Measurements from ENCODE around the gene AKTIP.

Gene AKTIP

GRCh38 chr16:53465606-53466280 is 37.3 kb downstream of the AKTIP start:
- no peak for TF ChIP-seq GATA2 (IDR thresholded peaks at IDR 0.05; ENCODE audit: low read depth, low read length)
- TF ChIP-seq GATA3 (IDR thresholded peaks at IDR 0.05; ENCODE audit: low read depth, low read length), result no peak

GRCh38 chr16:53458635-53459034 is 44.4 kb downstream of the AKTIP start:
- TF ChIP-seq GATA3 (IDR thresholded peaks at IDR 0.05; ENCODE audit: low read depth, low read length) (no peak), GATA2 (IDR thresholded peaks at IDR 0.05; ENCODE audit: low read depth, low read length) (no peak)

- TF ChIP-seq GATA2 (IDR thresholded peaks at IDR 0.05; ENCODE audit: low read depth, low read length) (no peak), GATA3 (IDR thresholded peaks at IDR 0.05; ENCODE audit: low read depth, low read length) (no peak)
Measured at GRCh38 chr16:53457670-53458069, 45.3 kb downstream of the AKTIP start.

- no peak for TF ChIP-seq GATA2 (IDR thresholded peaks at IDR 0.05; ENCODE audit: low read depth, low read length)
- no peak for TF ChIP-seq GATA3 (IDR thresholded peaks at IDR 0.05; ENCODE audit: low read depth, low read length)
Measured at GRCh38 chr16:53456625-53457024, 46.4 kb downstream of the AKTIP start.

- no peak for TF ChIP-seq GATA3 (IDR thresholded peaks at IDR 0.05; ENCODE audit: low read depth, low read length)
- TF ChIP-seq GATA2 (IDR thresholded peaks at IDR 0.05; ENCODE audit: low read depth, low read length), result no peak
Measured at GRCh38 chr16:53453928-53454327, 49.1 kb downstream of the AKTIP start.

GRCh38 chr16:53449816-53450517 is 53.0 kb downstream of the AKTIP start:
- TF ChIP-seq GATA3 (IDR thresholded peaks at IDR 0.05; ENCODE audit: low read depth, low read length), result no peak
- TF ChIP-seq GATA2 (IDR thresholded peaks at IDR 0.05; ENCODE audit: low read depth, low read length), result no peak

GRCh38 chr16:53446090-53446489 is 56.9 kb downstream of the AKTIP start:
- no peak for TF ChIP-seq GATA2 (IDR thresholded peaks at IDR 0.05; ENCODE audit: low read depth, low read length)

GRCh38 chr16:53445534-53445933 is 57.5 kb downstream of the AKTIP start:
- no peak for TF ChIP-seq GATA3 (IDR thresholded peaks at IDR 0.05; ENCODE audit: low read depth, low read length)
- TF ChIP-seq GATA2 (IDR thresholded peaks at IDR 0.05; ENCODE audit: low read depth, low read length), result no peak
